ENCODE measurements around the gene PDE6B.

PDE6B gene

DNA sequence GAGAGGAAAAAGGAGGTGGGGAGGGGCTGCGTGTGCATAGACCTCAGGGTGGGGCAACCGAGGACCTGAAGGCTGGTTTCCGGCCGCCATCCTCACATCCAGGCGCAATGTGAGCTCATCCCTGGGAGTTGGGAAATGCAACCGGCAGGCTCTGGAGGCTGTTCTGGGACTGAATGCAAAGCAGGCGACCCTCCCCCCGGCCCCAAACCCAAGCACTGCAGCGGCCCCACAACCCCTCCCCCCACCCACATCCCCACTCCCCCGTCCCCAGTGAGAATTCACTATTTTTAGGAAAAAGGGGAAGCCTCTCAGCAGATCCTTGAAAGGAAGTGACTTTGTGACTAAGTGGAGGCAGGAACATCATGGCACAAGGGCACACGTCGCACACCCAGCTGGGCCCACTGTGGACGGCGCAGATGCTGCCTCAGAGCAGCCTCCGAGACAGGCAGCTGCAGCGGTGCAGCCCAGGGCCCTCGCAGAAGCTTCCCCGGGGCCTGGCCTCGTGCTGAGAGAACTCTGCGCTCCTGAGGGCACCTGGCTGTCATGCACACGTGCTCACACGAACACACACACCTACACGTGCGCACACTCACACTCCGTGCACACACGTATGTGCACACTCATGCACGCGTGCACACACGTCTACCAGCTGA lies 1.3 kb upstream of the PDE6B start:
- TF ChIP-seq, protein P1, sequence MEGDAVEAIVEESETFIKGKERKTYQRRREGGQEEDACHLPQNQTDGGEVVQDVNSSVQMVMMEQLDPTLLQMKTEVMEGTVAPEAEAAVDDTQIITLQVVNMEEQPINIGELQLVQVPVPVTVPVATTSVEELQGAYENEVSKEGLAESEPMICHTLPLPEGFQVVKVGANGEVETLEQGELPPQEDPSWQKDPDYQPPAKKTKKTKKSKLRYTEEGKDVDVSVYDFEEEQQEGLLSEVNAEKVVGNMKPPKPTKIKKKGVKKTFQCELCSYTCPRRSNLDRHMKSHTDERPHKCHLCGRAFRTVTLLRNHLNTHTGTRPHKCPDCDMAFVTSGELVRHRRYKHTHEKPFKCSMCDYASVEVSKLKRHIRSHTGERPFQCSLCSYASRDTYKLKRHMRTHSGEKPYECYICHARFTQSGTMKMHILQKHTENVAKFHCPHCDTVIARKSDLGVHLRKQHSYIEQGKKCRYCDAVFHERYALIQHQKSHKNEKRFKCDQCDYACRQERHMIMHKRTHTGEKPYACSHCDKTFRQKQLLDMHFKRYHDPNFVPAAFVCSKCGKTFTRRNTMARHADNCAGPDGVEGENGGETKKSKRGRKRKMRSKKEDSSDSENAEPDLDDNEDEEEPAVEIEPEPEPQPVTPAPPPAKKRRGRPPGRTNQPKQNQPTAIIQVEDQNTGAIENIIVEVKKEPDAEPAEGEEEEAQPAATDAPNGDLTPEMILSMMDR (IDR thresholded peaks at IDR 0.05) = no peak
- no peak for TF ChIP-seq ZFX (IDR thresholded peaks at IDR 0.05; ENCODE audit: borderline replicate concordance)
- H3K27ac ChIP-seq = no peak overlapping the region

DNA sequence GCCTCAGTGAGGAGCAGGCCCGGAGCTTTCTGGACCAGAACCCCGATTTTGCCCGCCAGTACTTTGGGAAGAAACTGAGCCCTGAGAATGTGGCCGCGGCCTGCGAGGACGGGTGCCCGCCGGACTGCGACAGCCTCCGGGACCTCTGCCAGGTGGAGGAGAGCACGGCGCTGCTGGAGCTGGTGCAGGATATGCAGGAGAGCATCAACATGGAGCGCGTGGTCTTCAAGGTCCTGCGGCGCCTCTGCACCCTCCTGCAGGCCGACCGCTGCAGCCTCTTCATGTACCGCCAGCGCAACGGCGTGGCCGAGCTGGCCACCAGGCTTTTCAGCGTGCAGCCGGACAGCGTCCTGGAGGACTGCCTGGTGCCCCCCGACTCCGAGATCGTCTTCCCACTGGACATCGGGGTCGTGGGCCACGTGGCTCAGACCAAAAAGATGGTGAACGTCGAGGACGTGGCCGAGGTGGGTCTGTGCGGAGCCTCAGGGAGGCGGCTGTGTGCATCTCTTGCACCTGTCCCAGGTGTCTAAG lies 323 bp downstream of the PDE6B start:
- H3K27ac ChIP-seq = no peak overlapping the region
- TF ChIP-seq, protein P1 (IDR thresholded peaks at IDR 0.05) = no peak
- TF ChIP-seq ZFX (IDR thresholded peaks at IDR 0.05; ENCODE audit: borderline replicate concordance) = no peak

DNA sequence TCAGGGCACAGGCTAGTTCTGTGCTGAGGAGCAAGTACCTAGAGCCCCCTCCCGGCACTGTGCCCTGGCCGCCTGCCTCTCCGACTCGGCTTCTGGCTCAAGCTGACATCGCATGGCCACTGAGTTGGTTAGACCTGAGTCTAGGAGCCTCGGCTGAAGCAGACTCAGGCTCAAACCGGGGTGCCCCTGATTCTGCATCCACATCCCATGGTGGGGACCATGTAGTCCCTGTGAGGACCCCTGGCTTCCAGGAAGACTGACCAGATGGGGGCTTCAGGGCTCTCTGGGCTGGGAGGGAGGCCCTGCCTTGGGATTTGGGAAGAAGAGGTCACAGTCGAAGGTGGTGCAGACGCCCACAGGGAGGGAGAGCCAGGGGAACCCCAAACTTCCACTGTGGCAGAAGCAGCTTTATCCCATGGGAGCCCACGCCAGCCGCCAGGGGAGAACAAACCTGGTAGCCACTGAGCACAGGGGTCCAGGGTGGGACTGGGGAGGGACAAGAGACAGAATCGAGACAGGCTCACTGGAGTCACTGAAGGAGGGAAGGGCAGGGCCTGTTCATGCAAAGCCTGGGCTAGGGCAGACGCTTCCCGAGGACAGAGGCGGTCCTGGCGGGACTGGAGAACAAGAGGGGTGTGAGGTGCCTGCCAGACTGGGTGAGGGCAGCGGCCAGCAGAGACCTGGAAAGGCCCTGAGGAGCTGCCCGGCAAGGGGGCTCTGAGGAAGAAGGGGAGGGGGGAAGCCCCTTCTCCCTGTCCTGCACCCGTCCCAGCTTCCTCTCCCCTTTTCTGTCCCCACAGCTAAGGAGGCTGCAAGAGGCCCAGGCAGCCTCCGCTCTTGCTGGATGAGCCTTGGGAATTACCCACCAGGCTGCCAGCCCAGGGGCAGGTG lies 1.1 kb downstream of the PDE6B start:
- TF ChIP-seq, protein P1 (IDR thresholded peaks at IDR 0.05) = no peak
- no peak for TF ChIP-seq ZFX (IDR thresholded peaks at IDR 0.05; ENCODE audit: borderline replicate concordance)
- no peak overlapping the region for H3K27ac ChIP-seq

DNA sequence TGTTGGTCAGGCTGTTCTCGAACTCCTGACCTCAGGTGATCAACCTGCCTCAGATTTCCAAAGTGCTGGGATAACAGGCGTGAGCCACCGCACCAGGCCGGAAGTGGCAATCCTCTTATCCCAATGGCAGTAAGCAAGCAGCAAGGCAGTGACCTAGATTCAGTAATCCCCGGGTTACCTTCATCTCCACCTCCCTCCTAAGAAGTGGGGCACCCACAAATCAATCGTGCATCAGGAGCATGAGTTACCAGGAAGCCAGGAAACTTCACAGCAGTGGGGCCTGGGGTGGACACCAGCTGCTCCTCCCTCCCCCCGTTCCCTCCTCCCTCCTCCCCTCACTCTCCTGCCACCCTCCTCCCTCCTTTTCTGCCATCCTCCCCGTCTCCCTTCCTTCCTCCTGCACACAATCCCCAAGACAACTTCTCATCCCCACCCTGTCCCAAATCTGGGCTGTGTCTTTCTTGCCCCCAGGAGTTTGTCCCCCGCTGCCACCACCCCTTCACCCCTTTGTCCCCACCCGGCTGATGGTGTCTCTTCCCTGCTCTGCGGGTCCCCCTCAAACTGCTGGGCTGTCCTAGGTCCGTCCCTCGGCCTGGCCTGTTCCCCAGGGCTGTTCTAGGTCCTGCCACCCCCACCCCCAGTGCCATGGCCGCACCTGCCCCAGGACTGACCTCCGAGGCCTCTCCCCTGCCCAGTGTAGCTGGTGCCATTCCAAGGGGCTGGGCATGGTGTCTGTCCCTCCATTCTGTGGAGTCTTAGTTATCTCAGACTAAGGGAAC lies 2.2 kb downstream of the PDE6B start:
- TF ChIP-seq, protein P1 (IDR thresholded peaks at IDR 0.05) = no peak
- TF ChIP-seq ZFX (IDR thresholded peaks at IDR 0.05; ENCODE audit: borderline replicate concordance) = no peak
- H3K27ac ChIP-seq = no peak overlapping the region

DNA sequence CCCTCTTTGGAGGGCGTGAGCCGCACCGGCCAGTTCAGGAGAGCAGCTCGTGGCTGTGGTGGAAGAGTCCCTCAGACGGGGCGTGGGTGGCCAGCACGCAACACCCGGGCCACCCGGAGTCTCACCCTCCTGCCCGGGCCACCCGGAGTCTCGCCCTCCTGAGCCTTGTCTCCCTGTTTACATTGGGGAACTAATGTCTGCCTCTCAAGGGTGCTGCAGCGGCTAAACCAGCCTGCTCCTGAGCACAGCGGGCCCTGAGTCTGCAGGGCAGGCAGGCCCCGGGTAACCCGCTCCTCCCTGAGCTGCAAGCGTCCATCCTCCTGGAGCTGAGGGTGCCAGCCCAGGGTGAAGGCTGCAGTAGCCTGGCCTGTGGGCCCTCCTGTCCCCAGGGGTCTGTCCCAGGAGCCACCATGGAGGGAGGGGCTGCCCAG lies 3.0 kb downstream of the PDE6B start:
- TF ChIP-seq, protein P1 (IDR thresholded peaks at IDR 0.05) = no peak
- TF ChIP-seq ZFX (IDR thresholded peaks at IDR 0.05; ENCODE audit: borderline replicate concordance) = no peak
- H3K27ac ChIP-seq = no peak overlapping the region

DNA sequence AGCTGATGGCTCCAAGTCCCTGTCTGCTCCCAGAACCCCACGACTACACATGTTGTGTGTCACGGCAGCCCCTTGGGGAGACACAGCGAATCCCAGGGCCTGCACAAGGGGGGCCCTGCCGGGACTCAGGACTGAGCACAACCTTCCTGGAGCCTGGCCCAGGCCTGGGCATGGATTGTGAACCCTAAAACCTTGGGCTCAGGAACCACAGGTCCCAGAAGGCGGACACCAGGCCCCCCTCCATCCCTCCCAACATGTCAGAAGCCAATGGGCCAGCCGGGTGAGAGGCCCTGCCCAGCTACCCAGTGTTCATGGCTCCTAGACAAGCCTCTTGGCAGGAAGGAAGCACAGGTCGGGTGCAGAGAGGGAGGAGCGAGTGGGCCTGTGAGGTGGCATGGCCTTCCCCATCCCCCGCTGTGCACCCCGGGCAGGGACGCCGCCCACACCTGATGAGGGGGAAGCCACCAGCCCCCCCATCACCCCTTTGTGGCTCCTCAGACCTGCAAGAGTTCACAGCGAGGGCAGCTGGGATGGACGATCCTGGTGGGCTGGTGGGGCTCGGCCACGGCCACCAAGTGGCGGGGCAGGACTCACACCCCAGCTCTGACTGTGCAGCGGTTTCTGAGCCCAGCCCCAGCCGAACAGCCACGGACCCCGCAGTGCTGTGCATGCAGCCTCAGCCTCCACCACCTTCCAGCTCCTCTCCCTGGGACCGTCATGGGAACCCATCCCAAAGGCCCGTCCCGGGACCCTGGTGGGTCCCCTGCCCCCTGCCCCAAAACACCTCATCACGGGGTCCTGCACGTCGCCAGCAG lies 3.7 kb downstream of the PDE6B start:
- H3K27ac ChIP-seq = no peak overlapping the region
- TF ChIP-seq, protein P1 (IDR thresholded peaks at IDR 0.05) = no peak
- no peak for TF ChIP-seq ZFX (IDR thresholded peaks at IDR 0.05; ENCODE audit: borderline replicate concordance)
